HG02970 (cell line): ENCODE results near the gene CORIN.
A peak's percentile ranks its signal among the peaks of the same experiment; 100 is the strongest.

Source experiments
- ATAC-seq: cut with Tn5 transposase; IDR thresholded peaks from one replicate; pipeline ENCODE4 v1.9.1; 2021; ENCODE audit warnings: mild to moderate bottlenecking, moderate library complexity, moderate number of reproducible peaks; ENCODE audit not compliant: unreplicated experiment, low FRiP score

Gene CORIN, protein sequence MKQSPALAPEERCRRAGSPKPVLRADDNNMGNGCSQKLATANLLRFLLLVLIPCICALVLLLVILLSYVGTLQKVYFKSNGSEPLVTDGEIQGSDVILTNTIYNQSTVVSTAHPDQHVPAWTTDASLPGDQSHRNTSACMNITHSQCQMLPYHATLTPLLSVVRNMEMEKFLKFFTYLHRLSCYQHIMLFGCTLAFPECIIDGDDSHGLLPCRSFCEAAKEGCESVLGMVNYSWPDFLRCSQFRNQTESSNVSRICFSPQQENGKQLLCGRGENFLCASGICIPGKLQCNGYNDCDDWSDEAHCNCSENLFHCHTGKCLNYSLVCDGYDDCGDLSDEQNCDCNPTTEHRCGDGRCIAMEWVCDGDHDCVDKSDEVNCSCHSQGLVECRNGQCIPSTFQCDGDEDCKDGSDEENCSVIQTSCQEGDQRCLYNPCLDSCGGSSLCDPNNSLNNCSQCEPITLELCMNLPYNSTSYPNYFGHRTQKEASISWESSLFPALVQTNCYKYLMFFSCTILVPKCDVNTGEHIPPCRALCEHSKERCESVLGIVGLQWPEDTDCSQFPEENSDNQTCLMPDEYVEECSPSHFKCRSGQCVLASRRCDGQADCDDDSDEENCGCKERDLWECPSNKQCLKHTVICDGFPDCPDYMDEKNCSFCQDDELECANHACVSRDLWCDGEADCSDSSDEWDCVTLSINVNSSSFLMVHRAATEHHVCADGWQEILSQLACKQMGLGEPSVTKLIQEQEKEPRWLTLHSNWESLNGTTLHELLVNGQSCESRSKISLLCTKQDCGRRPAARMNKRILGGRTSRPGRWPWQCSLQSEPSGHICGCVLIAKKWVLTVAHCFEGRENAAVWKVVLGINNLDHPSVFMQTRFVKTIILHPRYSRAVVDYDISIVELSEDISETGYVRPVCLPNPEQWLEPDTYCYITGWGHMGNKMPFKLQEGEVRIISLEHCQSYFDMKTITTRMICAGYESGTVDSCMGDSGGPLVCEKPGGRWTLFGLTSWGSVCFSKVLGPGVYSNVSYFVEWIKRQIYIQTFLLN

DNA sequence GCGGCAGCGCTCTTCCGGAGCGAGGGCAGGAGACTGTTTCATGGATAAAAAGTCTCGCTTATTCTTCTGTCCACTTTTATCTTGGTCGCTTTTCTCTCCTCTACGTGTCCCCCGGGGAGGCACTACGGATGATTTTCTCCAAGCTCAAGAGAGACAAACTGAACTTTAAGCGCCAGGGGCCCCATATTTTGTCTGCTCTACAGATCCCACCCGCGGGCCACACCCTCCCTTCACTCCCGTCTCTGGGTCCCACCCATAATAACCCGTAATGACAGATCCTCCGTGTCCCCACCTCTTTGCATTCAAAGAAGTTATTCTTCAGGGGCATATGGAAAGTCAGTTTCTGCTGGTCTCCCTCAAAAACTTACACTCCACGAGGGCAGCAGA lies at the start of gene CORIN:
CORIN (minus strand) TSS at position 160 of the 387 bp plus-strand sequence; CDS start at position 42, 118 bp downstream.
- ATAC-seq = no peak

DNA sequence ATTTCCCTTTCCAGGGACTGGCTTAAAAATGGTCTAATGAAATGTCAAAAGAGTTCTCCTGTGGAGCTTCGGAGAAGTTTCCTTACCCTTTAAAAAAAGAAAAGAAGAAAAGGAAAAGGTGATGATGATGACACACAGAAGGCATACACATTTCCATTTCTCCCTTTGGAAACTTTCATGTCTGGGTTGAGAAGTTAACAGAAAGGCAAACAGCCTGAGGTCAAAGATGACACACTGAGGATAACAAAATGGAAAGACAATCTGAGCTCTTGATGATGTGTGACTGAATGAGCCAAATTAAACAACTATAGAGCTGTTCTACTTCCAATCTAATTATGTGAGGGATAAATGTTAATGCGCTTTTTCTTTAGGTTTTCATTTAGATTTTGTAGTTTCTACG lies 44.4 kb upstream of the CORIN start:
- no peak for ATAC-seq

- ATAC-seq = no peak
These were observed 41.6 kb upstream of the CORIN start for GRCh38 chr4:47879458-47879857.

GRCh38 chr4:47876784-47877546 lies 39.1 kb upstream of the CORIN start:
- ATAC-seq = no peak

GRCh38 chr4:47876310-47876709 lies 38.4 kb upstream of the CORIN start:
- ATAC-seq = no peak

DNA sequence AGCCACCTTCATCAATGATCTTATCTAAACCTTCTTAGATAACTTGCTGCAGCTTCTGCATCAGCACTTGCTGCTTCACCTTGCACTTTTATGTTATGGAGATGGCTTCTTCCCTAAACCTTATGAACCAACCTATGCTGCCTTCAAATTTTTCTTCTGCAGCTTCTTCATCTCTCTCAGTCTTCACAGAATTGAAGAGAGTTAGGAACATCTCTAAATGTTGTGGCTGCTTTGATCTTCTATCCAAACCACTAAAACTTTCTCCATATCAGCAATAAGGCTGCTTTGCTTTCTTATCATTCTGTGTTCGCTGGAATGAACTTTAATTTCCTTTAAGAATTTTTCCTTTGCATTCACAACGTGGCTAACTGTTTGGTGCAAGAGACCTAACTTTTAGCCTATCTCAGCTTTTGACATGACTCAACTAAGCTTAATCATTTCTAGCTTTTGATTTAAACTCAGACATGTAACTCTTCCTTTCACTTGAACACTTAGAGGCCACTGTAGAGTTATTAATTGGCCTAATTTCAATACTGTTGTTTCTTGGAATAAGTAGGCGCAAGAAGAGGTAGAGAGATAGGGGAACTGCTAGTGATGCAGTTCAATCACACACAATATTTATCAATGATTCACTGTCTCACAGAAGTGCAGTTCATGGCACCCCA lies 36.1 kb upstream of the CORIN start:
- no peak for ATAC-seq

DNA sequence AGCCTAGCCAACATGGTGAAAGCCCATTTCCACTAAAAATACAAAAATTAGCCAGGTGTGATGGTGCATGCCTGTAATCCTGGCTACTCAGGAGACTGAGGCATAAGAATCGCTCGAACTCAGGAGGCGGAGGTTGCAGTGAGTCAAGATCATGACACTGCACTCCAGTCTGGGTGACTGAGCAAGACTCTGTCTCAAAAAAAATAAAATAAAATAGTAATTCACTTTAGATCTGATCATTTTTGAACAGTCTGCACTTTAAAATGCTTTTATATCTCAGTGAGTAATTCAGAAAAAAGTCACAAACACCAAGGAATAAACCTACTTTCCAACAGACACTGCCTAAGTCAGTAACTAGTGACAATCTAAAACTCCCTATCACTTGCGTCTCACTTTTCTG lies 25.6 kb upstream of the CORIN start:
- no peak for ATAC-seq

GRCh38 chr4:47862297-47862696 lies 24.4 kb upstream of the CORIN start:
- ATAC-seq = no peak

GRCh38 chr4:47860305-47860704 lies 22.4 kb upstream of the CORIN start:
- no peak for ATAC-seq

- no peak for ATAC-seq
These were observed 20.1 kb upstream of the CORIN start for GRCh38 chr4:47858006-47858405.

DNA sequence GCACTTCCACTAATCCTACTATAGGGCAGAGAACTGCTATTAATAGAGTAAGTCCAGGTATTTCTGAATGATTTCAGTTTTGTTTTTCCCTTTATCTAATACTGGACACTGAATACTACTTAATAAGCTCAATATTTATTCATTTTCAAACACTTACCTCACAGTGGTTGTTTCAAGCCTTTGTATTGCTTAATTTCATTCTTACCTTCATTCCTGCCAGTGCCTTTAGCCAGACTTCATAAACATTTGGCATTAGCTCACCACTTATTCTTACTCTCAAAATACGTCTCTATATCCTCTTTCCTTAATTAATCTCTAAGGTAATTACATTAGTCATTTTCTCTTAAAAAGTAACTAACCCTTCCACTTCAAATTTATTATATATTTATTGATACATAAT lies 18.8 kb upstream of the CORIN start:
- ATAC-seq = no peak

DNA sequence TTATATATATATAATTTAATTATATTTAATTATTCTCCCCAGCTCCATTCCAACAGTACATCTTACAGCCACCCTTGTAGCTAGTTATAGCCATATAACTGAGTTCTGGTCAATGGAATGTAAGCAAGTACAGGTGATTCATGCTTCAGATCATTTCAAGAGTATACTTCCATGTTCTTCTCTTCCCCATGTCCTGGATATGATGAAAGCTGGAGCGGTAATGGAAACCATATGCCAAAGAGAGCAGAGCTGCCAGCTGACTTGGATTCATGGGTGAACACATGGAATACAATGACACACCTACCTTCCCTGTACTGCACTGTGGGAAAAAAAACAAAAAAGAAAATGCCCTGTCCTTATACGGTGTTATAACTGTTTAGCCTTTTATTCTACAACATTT lies 17.5 kb upstream of the CORIN start:
- ATAC-seq = no peak

DNA sequence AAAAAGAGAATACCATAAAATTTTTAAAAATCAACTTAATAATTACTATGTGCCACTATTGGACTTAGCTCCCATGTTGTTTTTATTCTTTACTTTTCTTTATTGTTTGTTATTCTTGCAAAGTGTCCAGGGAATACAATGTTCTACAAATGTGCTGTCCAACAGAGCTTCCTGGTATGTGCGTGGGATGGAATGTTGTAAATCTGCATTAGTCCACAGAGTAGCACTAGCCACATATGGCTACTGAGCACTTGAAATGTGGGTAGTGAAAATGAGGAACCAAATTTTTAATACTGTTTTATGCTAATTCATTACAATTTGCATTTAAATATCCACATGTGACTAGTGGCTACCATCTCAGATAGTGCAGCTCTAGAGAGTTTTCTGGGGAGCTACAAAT lies 14.3 kb upstream of the CORIN start:
- no peak for ATAC-seq

GRCh38 chr4:47849466-47849865 lies 11.6 kb upstream of the CORIN start:
- no peak for ATAC-seq

GRCh38 chr4:47848041-47848440 lies 10.2 kb upstream of the CORIN start:
- no peak for ATAC-seq

DNA sequence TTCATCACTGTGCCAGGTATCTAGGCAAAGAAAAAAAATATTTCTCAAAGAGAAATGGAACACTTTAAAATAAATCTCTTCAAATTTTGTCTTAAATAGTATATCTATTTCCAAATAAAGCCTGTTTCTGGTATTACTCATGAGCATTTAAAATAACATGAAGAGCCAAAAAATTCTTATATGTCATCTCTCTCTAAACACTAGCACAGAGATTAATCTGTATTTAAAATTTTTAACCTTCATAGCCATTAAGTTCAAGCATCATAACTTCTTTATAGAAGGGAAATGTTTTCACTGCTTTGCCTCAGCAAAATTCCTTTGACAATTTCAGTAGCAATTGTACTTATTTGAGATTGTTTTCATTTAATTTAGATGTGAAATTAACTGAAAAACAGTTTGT lies 5.1 kb upstream of the CORIN start:
- no peak for ATAC-seq

- ATAC-seq = no peak
These were observed 2.4 kb upstream of the CORIN start for GRCh38 chr4:47840291-47840690.

GRCh38 chr4:47839259-47839658 lies 1.4 kb upstream of the CORIN start:
- peak; percentile 60 for ATAC-seq

GRCh38 chr4:47838445-47838844 lies 578 bp upstream of the CORIN start:
- no peak for ATAC-seq
